Upper lobe of left lung (tissue), 6 donors: ENCODE results near the gene LAMA5. TPM values are rescaled to one million over a fixed set of nuclear protein-coding genes. Genes with fewer than 3 reads are reported as not detected.

Experiments
- ATAC-seq, 2 donors: fragments of 200-7000 bp; cut with Tn5 transposase; one replicate each; pipeline ENCODE4 v1.9.1; 2022; ENCODE audit warnings: mild to moderate bottlenecking in 2 of 2, moderate library complexity in 2 of 2; ENCODE audit not compliant: low FRiP score in 2 of 2
- DNase-seq, 2 donors: peaks; one replicate each; pipeline ENCODE4 v3.0.0-alpha.2; 2019 to 2020
- H3K27ac ChIP-seq, 4 donors: fragments of 200-600 bp; sonication (generic); one replicate each; pipeline ENCODE4 v1.5.1; 2016 to 2019
- H3K27me3 ChIP-seq, 4 donors: fragments of 200-600 bp; sonication (generic); one replicate each; pipeline ENCODE4 v1.5.1; 2017 to 2019
- H3K36me3 ChIP-seq, 4 donors: fragments of 200-600 bp; sonication (generic); one replicate each; pipeline ENCODE4 v1.5.1; 2016 to 2019
- H3K4me1 ChIP-seq, 4 donors: fragments of 200-600 bp; sonication (generic); one replicate each; pipeline ENCODE4 v1.5.1; 2018 to 2019
- H3K4me3 ChIP-seq, 4 donors: fragments of 200-600 bp; sonication (generic); one replicate each; pipeline ENCODE4 v1.5.1; 2017 to 2019; ENCODE audit warnings: mild to moderate bottlenecking in 2 of 4, moderate library complexity in 1 of 4
- H3K9me3 ChIP-seq, 4 donors: fragments of 200-600 bp; sonication (generic); one replicate each; pipeline ENCODE4 v1.5.1; 2018 to 2019
- EP300 ChIP-seq, 4 donors: sonication (generic); formaldehyde crosslinking; IDR thresholded peaks; one replicate each; pipeline ENCODE4 v1.5.1; 2017; ENCODE audit warnings: antibody characterized with exemption in 4 of 4, control low read depth in 2 of 4
- POLR2A ChIP-seq, 4 donors: fragments of 450-650 bp; IDR thresholded peaks; one replicate each; pipeline ENCODE4 v1.5.1; 2016 to 2017; ENCODE audit warnings: antibody characterized with exemption in 4 of 4, mild to moderate bottlenecking in 2 of 4
- POLR2AphosphoS5 ChIP-seq, 2 donors: sonication (generic); formaldehyde crosslinking; IDR thresholded peaks; one replicate each; pipeline ENCODE4 v1.5.1; 2017; ENCODE audit warnings: antibody characterized with exemption in 2 of 2
- WGBS, 2 donors: methylation state at CpG; one replicate each; pipeline ENCODE4 v1.1.5; 2017 to 2018; 5-methylcytosine and 5-hydroxymethylcytosine counted together
- total RNA-seq, 6 donors: library from RNA; depleted of rRNA in 4 of 6; stranded (reverse); fragments of >200 nt in 4 of 6; gene quantifications; one replicate each; pipeline versions ENCODE4 v1.1.0 to v1.2.1, GENCODE V29; 2016 to 2021
- TF ChIP-seq, protein P1 (sequence below), 6 experiments: fragments of 450-650 bp in 4 of 6; fragments of 200-600 bp in 2 of 6; sonication (generic) in 2 of 6; IDR thresholded peaks; one replicate each; pipeline ENCODE4 v1.5.1; 2016 to 2019; ENCODE audit warnings: antibody characterized with exemption in 6 of 6
- donor health status: DM: no; HTN: no; CAD: no; lungs with moderate emphysema.
- donor health status: DM: no; HTN: yes; CAD: no; lungs with severe emphysema.

The LAMA5 gene
- total RNA-seq, 6 donors from 2014 or later: 176 to 1,019 (median 307) TPM

DNA sequence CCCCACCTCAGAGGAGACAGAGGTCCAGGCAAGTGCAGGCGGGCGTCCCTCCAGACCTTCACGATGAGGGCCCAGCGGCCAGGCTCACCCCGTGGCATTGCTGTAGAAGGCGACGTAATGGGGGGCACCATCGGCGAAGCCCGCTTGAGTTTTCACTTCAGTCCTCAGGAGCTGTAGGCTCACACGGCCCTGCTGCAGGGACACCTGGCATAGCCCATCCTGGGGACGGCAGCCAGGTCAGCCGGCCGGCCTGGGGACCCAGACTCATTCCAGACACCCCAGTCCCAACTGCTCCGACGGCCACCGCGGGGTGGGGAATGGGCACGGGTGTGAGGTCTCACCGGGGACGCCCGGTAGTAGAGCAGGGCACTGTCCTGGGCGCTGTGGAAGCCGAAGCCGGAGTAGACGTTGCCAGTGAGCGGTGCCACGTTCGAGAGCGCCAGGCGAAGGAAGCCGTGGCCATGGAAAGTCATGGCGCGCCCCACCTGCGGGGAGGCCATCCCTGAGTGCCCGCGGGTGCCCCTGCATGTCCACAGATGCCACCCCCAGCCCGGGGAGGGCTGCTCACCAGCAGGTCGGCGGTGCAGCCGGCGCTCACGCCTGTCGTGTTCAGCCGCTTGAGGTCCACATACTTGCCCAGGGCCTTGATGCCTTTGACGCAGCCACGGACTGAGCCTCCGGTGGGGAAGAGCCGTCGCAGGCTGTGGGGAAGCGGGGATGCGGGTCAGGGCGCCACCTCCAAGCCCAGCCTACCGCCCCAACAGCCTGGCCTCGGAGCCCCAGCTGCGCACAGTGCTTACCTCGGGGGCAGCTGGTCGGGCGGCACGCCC lies 55.1 kb downstream of the LAMA5 start:
- ATAC-seq (no peak), DNase-seq (peak in 1 of 2 donors; percentile 86)
- Histone ChIP-seq H3K36me3 (peaks cover 55 to 98% (median 94%) of the 10 kb centered on the region in 4 donors), H3K27me3 (no peaks in the 10 kb centered on the region), H3K27ac (no peak overlapping the region), H3K4me3 (no peak overlapping the region), H3K9me3 (no peaks in the 10 kb centered on the region), H3K4me1 (no peaks in the 10 kb centered on the region)
- WGBS, 2 donors: 94 to 95% methylated on average over 34 to 48 of the region's 60 CpGs
- TF ChIP-seq EP300 (IDR thresholded peaks at IDR 0.05): no peak
- TF ChIP-seq, protein P1, sequence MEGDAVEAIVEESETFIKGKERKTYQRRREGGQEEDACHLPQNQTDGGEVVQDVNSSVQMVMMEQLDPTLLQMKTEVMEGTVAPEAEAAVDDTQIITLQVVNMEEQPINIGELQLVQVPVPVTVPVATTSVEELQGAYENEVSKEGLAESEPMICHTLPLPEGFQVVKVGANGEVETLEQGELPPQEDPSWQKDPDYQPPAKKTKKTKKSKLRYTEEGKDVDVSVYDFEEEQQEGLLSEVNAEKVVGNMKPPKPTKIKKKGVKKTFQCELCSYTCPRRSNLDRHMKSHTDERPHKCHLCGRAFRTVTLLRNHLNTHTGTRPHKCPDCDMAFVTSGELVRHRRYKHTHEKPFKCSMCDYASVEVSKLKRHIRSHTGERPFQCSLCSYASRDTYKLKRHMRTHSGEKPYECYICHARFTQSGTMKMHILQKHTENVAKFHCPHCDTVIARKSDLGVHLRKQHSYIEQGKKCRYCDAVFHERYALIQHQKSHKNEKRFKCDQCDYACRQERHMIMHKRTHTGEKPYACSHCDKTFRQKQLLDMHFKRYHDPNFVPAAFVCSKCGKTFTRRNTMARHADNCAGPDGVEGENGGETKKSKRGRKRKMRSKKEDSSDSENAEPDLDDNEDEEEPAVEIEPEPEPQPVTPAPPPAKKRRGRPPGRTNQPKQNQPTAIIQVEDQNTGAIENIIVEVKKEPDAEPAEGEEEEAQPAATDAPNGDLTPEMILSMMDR (IDR thresholded peaks at IDR 0.05): no peak
- no peak for TF ChIP-seq POLR2AphosphoS5 (IDR thresholded peaks at IDR 0.05)
- TF ChIP-seq POLR2A (IDR thresholded peaks at IDR 0.05): no peak

DNA sequence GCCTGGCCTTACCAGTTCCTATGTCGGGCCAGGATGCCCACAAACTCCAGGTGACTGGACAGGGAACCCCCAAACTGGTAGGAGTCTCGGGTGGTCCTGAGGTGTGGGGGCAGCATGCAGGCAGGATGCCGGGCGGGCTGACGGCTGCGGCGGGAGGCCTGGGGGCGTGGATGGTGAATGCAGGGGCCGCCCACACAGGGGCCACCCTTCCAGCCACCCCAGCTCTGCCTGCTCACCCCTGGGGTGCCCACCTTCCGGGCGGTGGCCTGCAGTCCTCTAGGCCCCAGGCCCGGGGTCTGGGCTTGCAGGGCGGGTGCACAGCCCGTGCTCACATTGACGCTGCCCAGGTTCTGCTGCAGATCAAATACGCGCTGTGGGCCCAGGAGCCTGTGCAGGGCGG lies 56.0 kb downstream of the LAMA5 start:
- no peaks in the 10 kb centered on the region for H3K27me3 ChIP-seq
- 97% methylated on average over 10 of the region's 18 CpGs; no CpG with 5 or more reads in 1 of the 2 donors for WGBS, 2 donors
- TF ChIP-seq, protein P1 (IDR thresholded peaks at IDR 0.05): no peak
- no peak for TF ChIP-seq POLR2A (IDR thresholded peaks at IDR 0.05)
- no peak for TF ChIP-seq POLR2AphosphoS5 (IDR thresholded peaks at IDR 0.05)
- no peak for TF ChIP-seq EP300 (IDR thresholded peaks at IDR 0.05)

GRCh38 chr20:62310757-62311121 lies 56.4 kb downstream of the LAMA5 start:
- ATAC-seq: no peak
- no peaks in the 10 kb centered on the region for H3K9me3 ChIP-seq
- TF ChIP-seq, protein P1 (IDR thresholded peaks at IDR 0.05): no peak
- TF ChIP-seq EP300 (IDR thresholded peaks at IDR 0.05) (no peak), POLR2AphosphoS5 (IDR thresholded peaks at IDR 0.05) (no peak), POLR2A (IDR thresholded peaks at IDR 0.05) (no peak)
- no peaks in the 10 kb centered on the region for H3K27me3 ChIP-seq
- H3K4me1 ChIP-seq: peaks cover 1 to 7% (median 3%) of the 10 kb centered on the region in 4 donors
- DNase-seq: peak in 1 of 2 donors; percentile 82
- peak overlapping the region in 1 of 4 donors; percentile 34 for H3K27ac ChIP-seq
- H3K4me3 ChIP-seq: no peak overlapping the region
- H3K36me3 ChIP-seq: peaks cover 59 to 98% (median 94%) of the 10 kb centered on the region in 4 donors
- WGBS, 2 donors: 71 to 80% methylated on average over 7 to 25 of the region's 25 CpGs

More for the DNA sequence above, 56.0 kb downstream of the LAMA5 start:
- no peaks in the 10 kb centered on the region for H3K9me3 ChIP-seq
- H3K36me3 ChIP-seq: peaks cover 57 to 98% (median 94%) of the 10 kb centered on the region in 4 donors
- peaks cover 0 to 3% (median under 1%) of the 10 kb centered on the region in 4 donors for H3K4me1 ChIP-seq
- ATAC-seq: no peak
- no peak for DNase-seq
- H3K4me3 ChIP-seq: no peak overlapping the region
- no peak overlapping the region for H3K27ac ChIP-seq

DNA sequence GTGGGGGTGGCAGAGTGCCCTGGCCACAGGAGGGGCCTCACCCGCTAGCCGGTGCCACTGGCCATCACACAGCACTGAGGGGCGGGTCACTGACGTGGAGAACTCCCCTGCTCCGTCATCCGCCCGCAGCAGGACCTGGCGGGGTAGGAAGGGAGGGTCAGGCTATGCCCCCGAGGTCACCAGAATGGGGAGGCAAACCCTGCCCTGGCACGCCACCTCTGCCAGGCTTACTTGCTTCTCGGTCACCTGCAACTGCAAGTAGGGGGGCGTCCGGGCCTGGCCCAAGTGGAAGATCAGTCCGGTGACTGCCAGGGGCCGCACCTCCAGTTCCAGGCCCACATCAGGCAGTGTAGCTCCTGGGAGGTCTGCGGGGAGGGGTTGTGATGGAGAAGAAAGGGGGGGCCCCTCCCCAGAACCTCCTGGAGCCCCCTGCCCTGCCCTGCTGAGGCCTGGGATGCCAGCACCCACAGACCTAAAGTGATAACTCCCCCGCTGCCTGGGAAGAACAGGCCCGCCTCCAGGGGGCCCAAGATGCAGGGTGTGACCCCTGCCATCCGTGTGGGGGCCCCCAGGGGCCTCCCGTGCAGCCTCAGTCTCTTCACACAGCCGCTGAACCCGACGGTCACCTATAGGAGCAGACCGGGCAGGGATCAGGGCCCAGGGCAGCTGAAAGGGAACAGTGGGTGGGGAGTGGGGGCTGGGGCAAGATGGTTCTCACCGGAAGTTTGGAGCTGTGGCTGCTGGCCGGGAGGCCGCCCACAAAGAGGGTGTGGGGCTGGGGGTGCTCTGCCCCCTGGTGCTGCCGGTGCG lies 57.0 kb downstream of the LAMA5 start:
- H3K9me3 ChIP-seq: no peaks in the 10 kb centered on the region
- TF ChIP-seq POLR2A (IDR thresholded peaks at IDR 0.05): no peak
- TF ChIP-seq, protein P1 (IDR thresholded peaks at IDR 0.05): no peak
- no peak for TF ChIP-seq EP300 (IDR thresholded peaks at IDR 0.05)
- no peak for TF ChIP-seq POLR2AphosphoS5 (IDR thresholded peaks at IDR 0.05)
- H3K36me3 ChIP-seq: peaks cover 57 to 98% (median 94%) of the 10 kb centered on the region in 4 donors
- H3K4me3 ChIP-seq: no peak overlapping the region
- ATAC-seq: no peak
- H3K27me3 ChIP-seq: no peaks in the 10 kb centered on the region
- 87 to 88% methylated on average over 19 to 22 of the region's 29 CpGs for WGBS, 2 donors
- H3K4me1 ChIP-seq: peaks cover 6 to 13% (median 8%) of the 10 kb centered on the region in 4 donors
- DNase-seq: peak in 1 of 2 donors; percentile 76
- peak overlapping the region in 1 of 4 donors; percentile 34 for H3K27ac ChIP-seq
